Measurements from ENCODE around the gene ATAD1.

Gene ATAD1

DNA sequence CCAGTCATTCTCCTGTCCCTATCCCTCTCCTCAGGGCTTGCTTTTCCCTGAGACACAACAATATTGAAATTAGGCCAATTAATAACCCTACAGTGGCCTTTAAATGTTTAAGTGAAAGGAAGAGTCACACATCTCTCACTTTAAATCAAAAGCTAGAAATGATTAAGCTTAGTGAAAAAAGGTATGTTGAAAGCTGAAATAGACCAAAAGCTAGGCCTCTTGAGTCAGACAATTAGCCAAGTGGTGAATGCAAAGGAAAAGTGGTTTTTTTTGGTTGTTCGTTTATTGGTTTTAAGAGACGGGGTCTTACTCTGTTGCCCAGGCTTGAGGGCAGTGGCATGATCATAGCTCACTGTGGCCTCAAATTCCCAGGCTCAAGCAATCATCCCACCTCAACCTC is 9.7 kb upstream of the ATAD1 start:
- TF ChIP-seq, protein P1, sequence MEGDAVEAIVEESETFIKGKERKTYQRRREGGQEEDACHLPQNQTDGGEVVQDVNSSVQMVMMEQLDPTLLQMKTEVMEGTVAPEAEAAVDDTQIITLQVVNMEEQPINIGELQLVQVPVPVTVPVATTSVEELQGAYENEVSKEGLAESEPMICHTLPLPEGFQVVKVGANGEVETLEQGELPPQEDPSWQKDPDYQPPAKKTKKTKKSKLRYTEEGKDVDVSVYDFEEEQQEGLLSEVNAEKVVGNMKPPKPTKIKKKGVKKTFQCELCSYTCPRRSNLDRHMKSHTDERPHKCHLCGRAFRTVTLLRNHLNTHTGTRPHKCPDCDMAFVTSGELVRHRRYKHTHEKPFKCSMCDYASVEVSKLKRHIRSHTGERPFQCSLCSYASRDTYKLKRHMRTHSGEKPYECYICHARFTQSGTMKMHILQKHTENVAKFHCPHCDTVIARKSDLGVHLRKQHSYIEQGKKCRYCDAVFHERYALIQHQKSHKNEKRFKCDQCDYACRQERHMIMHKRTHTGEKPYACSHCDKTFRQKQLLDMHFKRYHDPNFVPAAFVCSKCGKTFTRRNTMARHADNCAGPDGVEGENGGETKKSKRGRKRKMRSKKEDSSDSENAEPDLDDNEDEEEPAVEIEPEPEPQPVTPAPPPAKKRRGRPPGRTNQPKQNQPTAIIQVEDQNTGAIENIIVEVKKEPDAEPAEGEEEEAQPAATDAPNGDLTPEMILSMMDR (IDR thresholded peaks at IDR 0.05; ENCODE audit: low read depth, low read length) = no peak
- DNase-seq (ENCODE audit: extremely low read depth, low read depth) = no peak

DNA sequence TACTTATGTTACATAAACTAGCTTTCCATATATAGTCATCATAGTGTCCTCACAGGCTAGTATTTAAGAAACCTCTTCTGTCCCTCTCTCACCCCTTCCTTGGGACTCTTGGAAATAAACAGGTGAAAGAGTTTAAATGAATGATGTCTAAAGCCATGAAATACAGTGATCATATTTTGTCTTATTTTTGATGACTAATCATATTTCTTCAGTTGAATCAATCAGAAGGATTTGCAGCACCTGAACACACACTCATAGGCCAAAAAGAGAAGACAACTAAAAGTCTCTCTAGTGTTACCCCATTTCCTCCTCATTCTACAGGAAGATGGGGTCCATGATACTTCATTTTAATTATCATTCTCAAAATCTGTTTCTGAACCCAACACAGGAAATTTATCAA is 8.6 kb upstream of the ATAD1 start:
- TF ChIP-seq, protein P1 (IDR thresholded peaks at IDR 0.05; ENCODE audit: low read depth, low read length) = no peak
- DNase-seq (ENCODE audit: extremely low read depth, low read depth) = no peak

DNA sequence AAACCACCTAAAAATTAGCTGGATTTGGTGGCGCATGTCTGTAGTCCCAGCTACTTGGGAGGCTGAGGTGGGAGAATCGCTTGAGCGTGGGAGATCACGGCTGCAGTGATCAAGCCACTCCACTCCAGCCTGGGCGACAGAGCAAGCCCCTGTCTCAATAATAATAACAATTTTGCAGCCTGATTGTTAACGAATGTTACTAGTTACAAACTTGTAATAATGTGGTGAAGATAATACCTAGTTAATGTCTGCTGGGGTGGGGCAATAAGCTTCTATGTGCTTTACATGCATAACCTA is 1.2 kb upstream of the ATAD1 start:
- TF ChIP-seq, protein P1 (IDR thresholded peaks at IDR 0.05; ENCODE audit: low read depth, low read length) = no peak
- no peak for DNase-seq (ENCODE audit: extremely low read depth, low read depth)

DNA sequence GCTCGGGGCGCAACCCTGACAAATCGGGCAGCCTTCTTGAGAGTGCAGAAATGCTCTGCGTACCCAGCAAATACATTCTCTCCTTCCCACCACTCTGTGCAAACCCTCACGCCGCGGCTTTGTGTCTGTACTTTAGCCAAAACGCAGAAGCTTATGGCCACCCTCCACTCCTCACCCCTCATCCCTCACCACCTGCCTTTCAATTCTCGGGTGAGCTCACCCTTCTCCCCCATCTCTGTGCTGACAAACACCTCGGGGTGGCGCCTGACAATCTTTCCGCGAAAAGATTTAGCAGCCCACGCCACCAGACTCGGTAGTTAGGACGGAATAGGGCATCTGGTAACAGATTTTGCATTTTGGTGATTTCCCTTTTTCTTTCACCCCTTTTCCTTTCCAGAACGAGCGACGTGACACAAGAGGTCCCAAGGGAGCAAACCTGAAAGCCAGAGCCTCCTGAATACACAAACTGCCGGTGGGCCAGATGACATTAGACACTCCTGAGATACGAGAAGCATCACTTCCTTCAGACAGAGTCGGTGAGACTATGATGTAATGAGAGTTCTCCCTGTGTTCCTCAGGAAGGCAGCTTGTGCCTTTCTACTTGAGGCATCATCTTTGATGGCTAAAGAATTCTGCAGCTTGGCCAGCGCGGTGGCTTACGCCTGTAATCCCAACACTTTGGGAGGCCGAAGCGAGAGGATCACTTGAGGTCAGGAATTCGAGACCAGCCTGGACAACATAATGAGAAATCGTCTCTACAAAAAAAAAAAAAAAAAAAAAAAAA is 671 bp upstream of the ATAD1 start:
- TF ChIP-seq, protein P1 (IDR thresholded peaks at IDR 0.05; ENCODE audit: low read depth, low read length) = peak; percentile 3; the same call in 1 of the 2 replicates
- no peak for DNase-seq (ENCODE audit: extremely low read depth, low read depth)

DNA sequence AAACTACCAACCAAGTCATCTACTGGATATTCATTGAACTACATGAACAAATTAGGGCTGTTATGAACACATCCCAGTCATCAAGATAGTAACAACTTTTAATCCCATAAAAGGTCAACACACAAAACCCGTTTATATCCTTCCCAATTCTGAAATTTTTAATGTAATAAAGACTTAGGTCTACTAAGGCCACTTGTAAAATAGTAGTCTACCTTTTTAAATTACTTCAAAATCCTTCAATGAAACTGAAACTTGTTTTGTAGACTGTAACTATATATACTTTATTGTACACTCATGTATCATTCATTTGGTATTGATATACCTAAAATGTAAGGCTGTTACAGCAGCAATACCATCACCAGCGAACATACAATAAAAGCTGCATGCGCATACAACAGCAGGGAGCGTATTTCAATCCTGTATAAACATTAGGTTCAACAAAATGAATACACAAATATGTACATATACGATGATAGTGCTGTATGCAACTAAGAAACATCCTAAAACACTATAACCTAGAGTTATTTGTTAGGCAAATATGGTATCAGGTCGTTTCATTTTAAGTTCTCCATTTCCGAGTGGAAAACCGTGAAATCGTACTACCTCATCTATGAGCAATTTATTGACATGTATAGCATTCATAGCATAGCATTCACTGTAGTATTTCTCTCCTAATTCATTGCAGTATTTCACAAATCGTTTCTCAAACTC is 973 bp downstream of the ATAD1 start:
- no peak for DNase-seq (ENCODE audit: extremely low read depth, low read depth)
- TF ChIP-seq, protein P1 (IDR thresholded peaks at IDR 0.05; ENCODE audit: low read depth, low read length) = no peak

DNA sequence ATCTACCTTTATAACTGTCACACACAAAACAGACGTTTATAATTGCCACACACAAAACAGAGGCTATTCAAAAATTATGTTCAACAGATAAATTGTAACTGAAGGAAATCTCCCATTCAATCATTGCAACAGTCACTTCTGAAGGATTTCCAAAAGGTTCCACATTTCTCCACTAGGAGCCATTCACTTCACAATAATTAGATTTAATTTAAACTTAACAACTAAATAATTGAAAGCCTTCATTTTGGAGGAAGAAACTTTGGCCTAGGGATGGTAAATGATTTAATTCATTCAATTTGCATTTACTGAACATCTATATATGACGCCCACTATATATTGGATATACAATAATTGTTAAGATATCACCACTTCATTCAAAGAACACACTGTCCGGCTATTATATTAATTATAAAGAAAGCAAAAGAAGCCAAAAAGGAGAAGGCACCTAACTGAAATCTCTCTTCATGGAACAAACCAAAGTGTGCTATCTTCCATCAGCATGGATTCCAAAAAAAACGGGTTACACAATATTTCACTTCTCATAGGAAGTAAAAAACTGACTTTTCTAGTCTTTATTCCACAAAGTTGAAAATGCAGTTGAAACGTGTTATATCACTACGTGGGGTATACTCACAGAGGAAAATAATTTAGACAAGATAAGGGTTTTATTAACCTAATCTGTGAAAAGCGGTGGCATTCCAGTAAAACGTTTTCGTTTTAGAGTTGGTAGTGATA is 1.7 kb downstream of the ATAD1 start:
- TF ChIP-seq, protein P1 (IDR thresholded peaks at IDR 0.05; ENCODE audit: low read depth, low read length) = no peak
- DNase-seq (ENCODE audit: extremely low read depth, low read depth) = no peak

Measured in AG09319 (cell line).